HCT116 (cell line): Measurements from ENCODE around the gene KRT79. TPM values are rescaled to one million over a fixed set of nuclear protein-coding genes. Genes with fewer than 3 reads are reported as not detected.

Source experiments
- ATAC-seq: fragments of 200-7000 bp; cut with Tn5 transposase; 2 replicates; pipeline ENCODE4 v1.9.1; 2020; ENCODE audit warnings: mild to moderate bottlenecking, moderate library complexity
- BruUV-seq: library from RNA; stranded (reverse); fragments of 400-500 nt; replicated peaks from 2 replicates; lab custom pipeline; 2021; lab: Mats Ljungman, UMichigan
- CTCF ChIA-PET: fragments of 300-600 bp; sonication (Branson Sonifier 250); formaldehyde crosslinking; loops from one replicate; lab custom pipeline; 2021; ENCODE audit warnings: antibody characterized with exemption; lab: Charles Lee
- POLR2A ChIA-PET: fragments of 300-600, 350-600 bp; sonication (Branson Sonifier 250); formaldehyde crosslinking; loops from one replicate; lab custom pipeline; 2021; ENCODE audit warnings: antibody characterized with exemption; lab: Charles Lee
- RAD21 ChIA-PET, 2 experiments: fragments of 300-600 bp; sonication (Branson Sonifier 250); formaldehyde crosslinking; loops; one replicate each; lab custom pipeline; 2023; ENCODE audit warnings: low total read pairs in 2 of 2; ENCODE audit not compliant: uncharacterized antibody in 2 of 2, unreplicated experiment in 2 of 2, low non-redundant PET in 1 of 2; lab: Charles Lee
- DNase-seq: peaks from one replicate; pipeline ENCODE4 v3.0.0-alpha.2; 2010; ENCODE audit warnings: low read depth, low spot score
- H2AFZ ChIP-seq: fragments of 200-600 bp; shearing (Covaris generic), sonication (generic); 2 replicates; pipeline ENCODE4 v1.6.1; 2017; ENCODE audit warnings: low read depth, mixed run types, mixed read lengths, antibody characterized with exemption, low read length; ENCODE audit not compliant: poor library complexity, severe bottlenecking
- H3K27ac ChIP-seq: 2 replicates; pipeline ENCODE4 v1.5.1; 2012; ENCODE audit warnings: low read depth, low read length
- H3K27me3 ChIP-seq: fragments of 200-600 bp; sonication (generic); 2 replicates; pipeline ENCODE4 v1.6.1; 2016; ENCODE audit warnings: mixed run types, low read length, mixed read lengths; ENCODE audit not compliant: insufficient read depth
- H3K36me3 ChIP-seq, 2 experiments: fragments of 200-500 bp in 1 of 2; fragments of 200-600 bp in 1 of 2; sonication (Bioruptor generic) in 1 of 2; sonication (generic) in 1 of 2; 2 replicates each; pipeline versions ENCODE4 v1.5.1 to v1.6.1; 2014 to 2016; ENCODE audit warnings: low read length in 2 of 2, inconsistent platforms in 1 of 2, mixed read lengths in 1 of 2, mixed run types in 1 of 2; ENCODE audit not compliant: insufficient read depth in 2 of 2, control insufficient read depth in 1 of 2
- H3K4me1 ChIP-seq, 2 experiments: fragments of 200-600 bp in 1 of 2; sonication (generic) in 1 of 2; 2 replicates each; pipeline versions ENCODE4 v1.5.1 to v1.6.1; 2012 to 2017; ENCODE audit warnings: low read length in 2 of 2, inconsistent platforms in 1 of 2, mild to moderate bottlenecking in 1 of 2, mixed read lengths in 1 of 2, mixed run types in 1 of 2, moderate library complexity in 1 of 2; ENCODE audit not compliant: insufficient read depth in 2 of 2, control insufficient read depth in 1 of 2
- H3K4me2 ChIP-seq: fragments of 200-600 bp; sonication (generic); 2 replicates; pipeline ENCODE4 v1.6.1; 2017; ENCODE audit warnings: mixed run types, low read length, mixed read lengths
- H3K4me3 ChIP-seq, 2 experiments: fragments of 200-600 bp in 1 of 2; sonication (generic) in 1 of 2; replicated peaks in 1 of 2; 2 replicates each; pipeline ENCODE4 v1.5.1; 2011 to 2016; ENCODE audit warnings: low read length in 2 of 2, control low read depth in 1 of 2, low read depth in 1 of 2, mild to moderate bottlenecking in 1 of 2, mixed read lengths in 1 of 2, mixed run types in 1 of 2
- H3K79me2 ChIP-seq: fragments of 200-600 bp; sonication (generic); 2 replicates; pipeline ENCODE4 v1.6.1; 2017; ENCODE audit warnings: mild to moderate bottlenecking, mixed run types, low read length, moderate library complexity, mixed read lengths; ENCODE audit not compliant: insufficient read depth
- H3K9ac ChIP-seq: fragments of 200-600 bp; sonication (generic); 2 replicates; pipeline ENCODE4 v1.6.1; 2016; ENCODE audit warnings: low read length, mixed read lengths
- H3K9me2 ChIP-seq: fragments of 200-600 bp; sonication (generic), shearing (Covaris generic); 2 replicates; pipeline ENCODE4 v1.6.1; 2017; ENCODE audit warnings: mixed run types, mild to moderate bottlenecking, moderate library complexity; ENCODE audit not compliant: insufficient read depth
- H3K9me3 ChIP-seq, 2 experiments: fragments of 200-500 bp in 1 of 2; fragments of 200-600 bp in 1 of 2; sonication (Bioruptor generic) in 1 of 2; sonication (generic) in 1 of 2; 2 replicates each; pipeline ENCODE4 v1.6.1; 2014 to 2017; ENCODE audit warnings: low read length in 2 of 2, mixed read lengths in 2 of 2, inconsistent platforms in 1 of 2, low read depth in 1 of 2, mild to moderate bottlenecking in 1 of 2, mixed run types in 1 of 2, moderate library complexity in 1 of 2; ENCODE audit not compliant: control insufficient read depth in 1 of 2, insufficient read depth in 1 of 2
- H4K20me1 ChIP-seq: fragments of 200-600 bp; sonication (generic), shearing (Covaris generic); 2 replicates; pipeline ENCODE4 v1.6.1; 2017; ENCODE audit warnings: mixed run types, mild to moderate bottlenecking, moderate library complexity; ENCODE audit not compliant: insufficient read depth
- ATF3 ChIP-seq: IDR thresholded peaks from 2 replicates; pipeline ENCODE4 v1.6.1; 2012
- CEBPB ChIP-seq: IDR thresholded peaks from 2 replicates; pipeline ENCODE4 v1.6.1; 2012; ENCODE audit warnings: low read depth
- EGR1 ChIP-seq: IDR thresholded peaks from 2 replicates; pipeline ENCODE4 v1.6.1; 2012; ENCODE audit warnings: low read depth
- EZH2 ChIP-seq: fragments of 200-600 bp; sonication (generic); IDR thresholded peaks from 2 replicates; pipeline ENCODE4 v1.6.1; 2017; ENCODE audit warnings: antibody characterized with exemption, mixed run types
- EZH2phosphoT487 ChIP-seq: fragments of 200-600 bp; IDR thresholded peaks from 2 replicates; pipeline ENCODE4 v1.6.1; 2018; ENCODE audit warnings: antibody characterized with exemption, borderline replicate concordance
- MAX ChIP-seq: IDR thresholded peaks from 2 replicates; pipeline ENCODE4 v1.6.1; 2012
- POLR2A ChIP-seq: IDR thresholded peaks from 2 replicates; pipeline ENCODE4 v1.7.0; 2011; ENCODE audit warnings: borderline replicate concordance; ENCODE audit not compliant: insufficient read depth, insufficient read length; ENCODE audit errors: extremely low read depth
- RAD21 ChIP-seq: IDR thresholded peaks from 2 replicates; pipeline ENCODE4 v1.6.1; 2012; ENCODE audit warnings: low read depth, mild to moderate bottlenecking
- REST ChIP-seq: IDR thresholded peaks from 2 replicates; pipeline ENCODE4 v1.6.1; 2012; ENCODE audit warnings: low read depth
- SIN3A ChIP-seq: IDR thresholded peaks from 2 replicates; pipeline ENCODE4 v1.6.1; 2012; ENCODE audit warnings: low read depth
- SP1 ChIP-seq: IDR thresholded peaks from 2 replicates; pipeline ENCODE4 v1.6.1; 2012; ENCODE audit warnings: low read depth
- SRF ChIP-seq: IDR thresholded peaks from 2 replicates; pipeline ENCODE4 v1.6.1; 2012; ENCODE audit warnings: low read depth
- TCF7L2 ChIP-seq: IDR thresholded peaks from 2 replicates; pipeline ENCODE4 v1.7.0; 2011; ENCODE audit warnings: borderline replicate concordance, inconsistent platforms; ENCODE audit not compliant: insufficient read depth, insufficient read length; ENCODE audit errors: extremely low read depth
- ZFX ChIP-seq: fragments of 450-650 bp; IDR thresholded peaks from 2 replicates; pipeline ENCODE4 v1.6.1; 2017
- intact Hi-C: fragments of 100-400 bp; cut with micrococcal nuclease; formaldehyde crosslinking; loops from 2 replicates; pipeline ENCODE4 v1.10.0; 2022
- total RNA-seq: library from RNA; stranded (reverse); gene quantifications from one replicate; pipeline ENCODE4 v1.2.1, GENCODE V29; 2021; ENCODE audit not compliant: unreplicated experiment

The KRT79 gene
- total RNA-seq, 1 experiment from 2014 or later = not detected

- H3K27ac ChIP-seq = no peak overlapping the region
- no peaks in the 10 kb centered on the region for H3K79me2 ChIP-seq
- peaks cover 10% of the 10 kb centered on the region; the same call in 1 of the 2 replicates for H3K27me3 ChIP-seq
- no peaks in the 10 kb centered on the region for H3K4me1 ChIP-seq
- intact Hi-C loops = no loop called here
- POLR2A ChIA-PET = no interaction called here
- DNase-seq = no peak
- H4K20me1 ChIP-seq = no peaks in the 10 kb centered on the region
- CTCF ChIA-PET = no interaction called here
- H3K36me3 ChIP-seq = no peaks in the 10 kb centered on the region
- H3K4me3 ChIP-seq = no peak overlapping the region
- no peak for TF ChIP-seq EGR1
- TF ChIP-seq SRF = no peak
- H3K9ac ChIP-seq = no peak overlapping the region
- no peaks in the 10 kb centered on the region for H3K9me2 ChIP-seq
- H2AFZ ChIP-seq = no peak overlapping the region
- BruUV-seq = no TSS peak
- ATAC-seq = no peak
- H3K4me2 ChIP-seq = no peak overlapping the region
- no peaks in the 10 kb centered on the region for H3K9me3 ChIP-seq
- RAD21 ChIA-PET = no interaction called here
These were observed 22.7 kb downstream of the KRT79 start for GRCh38 chr12:52811191-52812072.

GRCh38 chr12:52810554-52810953 is 23.6 kb downstream of the KRT79 start:
- H3K9me2 ChIP-seq = no peaks in the 10 kb centered on the region
- H3K36me3 ChIP-seq = no peaks in the 10 kb centered on the region
- intact Hi-C loops = no loop called here
- no peaks in the 10 kb centered on the region for H3K9me3 ChIP-seq
- RAD21 ChIA-PET = no interaction called here
- no peak overlapping the region for H3K4me2 ChIP-seq
- H3K4me3 ChIP-seq = no peak overlapping the region
- DNase-seq (no peak), ATAC-seq (no peak)
- POLR2A ChIA-PET = no interaction called here
- BruUV-seq = no TSS peak
- peaks cover 10% of the 10 kb centered on the region; the same call in 1 of the 2 replicates for H3K27me3 ChIP-seq
- no peak overlapping the region for H3K9ac ChIP-seq
- no peaks in the 10 kb centered on the region for H3K4me1 ChIP-seq
- no peak overlapping the region for H2AFZ ChIP-seq
- no peaks in the 10 kb centered on the region for H3K79me2 ChIP-seq
- TF ChIP-seq CEBPB (no peak), EZH2phosphoT487 (no peak), REST (no peak), EGR1 (no peak), ZFX (no peak), SIN3A (no peak), RAD21 (no peak), TCF7L2 (no peak), ATF3 (no peak), SP1 (no peak), POLR2A (no peak), EZH2 (no peak), MAX (no peak), SRF (no peak)
- CTCF ChIA-PET = no interaction called here
- no peaks in the 10 kb centered on the region for H4K20me1 ChIP-seq
- no peak overlapping the region for H3K27ac ChIP-seq
